ENCODE measurements around the gene CLCN5. TPM values are rescaled to one million over a fixed set of nuclear protein-coding genes. Genes with fewer than 3 reads are reported as not detected.

The CLCN5 gene
- total and polyA plus RNA-seq, 10 of the 15 experiments (the other 5 are each of a cell fraction or from before 2014, with no cell fraction given) = 0.33 to 3.8 (median 2.6) TPM

DNA sequence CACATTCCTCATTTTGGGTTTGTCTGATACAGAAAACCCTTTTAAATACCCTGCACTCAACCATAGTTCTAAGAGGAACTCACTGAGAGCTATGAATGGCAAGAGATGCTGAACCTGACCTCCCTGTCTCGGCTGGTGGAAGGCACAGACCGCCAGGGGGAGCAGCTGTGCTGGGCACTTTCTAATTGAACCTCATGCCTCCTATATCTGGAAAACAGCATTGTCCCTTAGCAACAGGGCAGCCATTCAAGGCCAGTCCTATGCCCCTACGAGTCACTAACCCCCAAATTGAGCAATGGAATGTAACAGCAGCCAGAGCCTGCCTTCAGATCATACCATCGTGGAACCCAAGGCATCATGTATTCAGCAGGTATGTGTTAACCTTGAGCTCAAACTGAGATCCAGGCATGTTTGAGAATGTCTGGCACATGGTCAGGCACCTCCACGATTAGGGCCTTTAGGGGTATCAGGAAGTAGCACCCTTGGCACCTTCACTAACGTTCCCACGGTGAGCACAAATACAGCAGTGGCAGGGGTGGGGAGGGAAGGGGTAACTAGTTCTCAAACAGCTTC lies 38.0 kb upstream of the CLCN5 start:
- RAD21 ChIA-PET (ENCODE audit: unreplicated experiment) = interaction anchor here (1.0 to 2.2 kb wide), 7 partner anchors 23 to 45 kb away, joined by 3 to 16 read pairs (median 4); partner anchors contain the start of gene CLCN5
- FAIRE-seq = peak; percentile 41

More for the DNA sequence above, 38.0 kb upstream of the CLCN5 start:
- peak; percentile 80 for ATAC-seq
- no peak overlapping the region for H2AFZ ChIP-seq (ENCODE audit: control insufficient read depth, low read depth, low read length)
- in situ Hi-C loops (cut with MboI) (no loop called here), intact Hi-C loops (cut with micrococcal nuclease; ENCODE audit: unreplicated experiment) (loop anchor here (5.0 to 10.0 kb wide), 2 partner anchors 33 to 700 kb away; no protein-coding TSS in a partner anchor)
- BruUV-seq (replicated peaks) = no TSS peak
- 20% methylated on average over 7 of the region's 7 CpGs for WGBS (ENCODE audit: insufficient coverage, insufficient replicate concordance, low lambda C conversion rate, missing lambda C conversion rate)
- no peaks in the 10 kb centered on the region for H3K79me2 ChIP-seq (ENCODE audit: control insufficient read depth, insufficient read depth, low read length)
- ChIA-PET SMC1A (ENCODE audit: uncharacterized antibody, unreplicated experiment) (interaction anchor here (0.7 to 2.4 kb wide), 9 partner anchors 35 to 1720 kb away, joined by 3 to 22 read pairs (median 3); partner anchors contain the start of gene CLCN5), POLR2A (interaction anchor here (0.8 kb wide), 1 partner anchor 45 kb away, joined by 3 read pairs; no protein-coding TSS in a partner anchor), CTCF (interaction anchor here (1.0 to 3.9 kb wide), 21 partner anchors 9 to 697 kb away, joined by 3 to 72 read pairs (median 5); partner anchors contain the start of gene CLCN5)
- no peak overlapping the region for H3K4me2 ChIP-seq (ENCODE audit: control insufficient read depth, insufficient read depth)
- H3K27ac ChIP-seq (ENCODE audit: control insufficient read depth, insufficient read depth) = no peak overlapping the region
- H3K9me3 ChIP-seq (replicated peaks; ENCODE audit: control insufficient read depth, insufficient read depth, low read length) = no peaks in the 10 kb centered on the region
- H3K9ac ChIP-seq (ENCODE audit: control insufficient read depth, insufficient read depth, low read length) = no peak overlapping the region
- no peaks in the 10 kb centered on the region for H3K36me3 ChIP-seq (ENCODE audit: control insufficient read depth in 2 of 2, insufficient read depth in 2 of 2, low read length in 1 of 2)
- no peaks in the 10 kb centered on the region; the same call in 1 of the 2 replicates for H3K4me1 ChIP-seq (ENCODE audit: control insufficient read depth, insufficient read depth, low read length)
- H4K20me1 ChIP-seq (ENCODE audit: control insufficient read depth, insufficient read depth) = no peaks in the 10 kb centered on the region
- H3K4me3 ChIP-seq = no peak overlapping the region
- peak; percentile 45; the same call in 1 of the 2 replicates for TF ChIP-seq RAD21 (IDR thresholded peaks at IDR 0.05; ENCODE audit: insufficient read depth, low read depth, low read length)
- TF ChIP-seq, protein P1, sequence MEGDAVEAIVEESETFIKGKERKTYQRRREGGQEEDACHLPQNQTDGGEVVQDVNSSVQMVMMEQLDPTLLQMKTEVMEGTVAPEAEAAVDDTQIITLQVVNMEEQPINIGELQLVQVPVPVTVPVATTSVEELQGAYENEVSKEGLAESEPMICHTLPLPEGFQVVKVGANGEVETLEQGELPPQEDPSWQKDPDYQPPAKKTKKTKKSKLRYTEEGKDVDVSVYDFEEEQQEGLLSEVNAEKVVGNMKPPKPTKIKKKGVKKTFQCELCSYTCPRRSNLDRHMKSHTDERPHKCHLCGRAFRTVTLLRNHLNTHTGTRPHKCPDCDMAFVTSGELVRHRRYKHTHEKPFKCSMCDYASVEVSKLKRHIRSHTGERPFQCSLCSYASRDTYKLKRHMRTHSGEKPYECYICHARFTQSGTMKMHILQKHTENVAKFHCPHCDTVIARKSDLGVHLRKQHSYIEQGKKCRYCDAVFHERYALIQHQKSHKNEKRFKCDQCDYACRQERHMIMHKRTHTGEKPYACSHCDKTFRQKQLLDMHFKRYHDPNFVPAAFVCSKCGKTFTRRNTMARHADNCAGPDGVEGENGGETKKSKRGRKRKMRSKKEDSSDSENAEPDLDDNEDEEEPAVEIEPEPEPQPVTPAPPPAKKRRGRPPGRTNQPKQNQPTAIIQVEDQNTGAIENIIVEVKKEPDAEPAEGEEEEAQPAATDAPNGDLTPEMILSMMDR (IDR thresholded peaks at IDR 0.05 in 2 of 3, conservative IDR thresholded peaks at IDR 0.05 in 1 of 3; ENCODE audit: control insufficient read depth in 2 of 3, extremely low read depth in 1 of 3, insufficient read depth in 1 of 3, low read depth in 3 of 3, low read length in 3 of 3) = peak; percentile 76 to 88 (median 83)
- TF ChIP-seq RUNX3 (IDR thresholded peaks at IDR 0.05; ENCODE audit: low read length) = no peak
- TF ChIP-seq SMC3 (IDR thresholded peaks at IDR 0.05; ENCODE audit: borderline replicate concordance, low read length) = peak; percentile 69; the same call in 1 of the 2 replicates
- TF ChIP-seq MYB (IDR thresholded peaks at IDR 0.05; ENCODE audit: borderline replicate concordance, low read depth, low read length) = no peak
- DNase-seq (ENCODE audit: low read depth, low spot score) = peak; percentile 7
- no peaks in the 10 kb centered on the region for H3K27me3 ChIP-seq (replicated peaks in 1 of 2; ENCODE audit: control insufficient read depth in 2 of 2, insufficient read depth in 2 of 2, low read length in 1 of 2)
